DMS 273 (cell line): ENCODE data around the gene SURF1.

ENCODE experiments used
- DNase-seq: peaks from one replicate; lab custom pipeline; 2025; ENCODE audit not compliant: unreplicated experiment; lab: John Stamatoyannopoulos, UW

SURF1 gene

GRCh38 chr9:133366435-133366834 lies 10.1 kb upstream of the SURF1 start:
- no peak for DNase-seq

- peak; percentile 57 for DNase-seq
These were observed 6.2 kb upstream of the SURF1 start for GRCh38 chr9:133362359-133363044.

- no peak for DNase-seq
These were observed 5.3 kb upstream of the SURF1 start for GRCh38 chr9:133361507-133362092.

GRCh38 chr9:133360400-133361393 lies 4.4 kb upstream of the SURF1 start:
- no peak for DNase-seq

GRCh38 chr9:133359399-133360175 lies 3.3 kb upstream of the SURF1 start:
- DNase-seq: peak; percentile 88

GRCh38 chr9:133357656-133358055 lies 1.4 kb upstream of the SURF1 start:
- no peak for DNase-seq

GRCh38 chr9:133355881-133356357 lies 368 bp downstream of the SURF1 start:
- DNase-seq: peak; percentile 76

GRCh38 chr9:133354766-133355165 lies 1.5 kb downstream of the SURF1 start:
- DNase-seq: peak; percentile 76

- peak; percentile 51 for DNase-seq
These were observed 2.7 kb downstream of the SURF1 start for GRCh38 chr9:133353548-133353947.

GRCh38 chr9:133352635-133353340 lies 3.5 kb downstream of the SURF1 start:
- DNase-seq: peak; percentile 59

GRCh38 chr9:133351908-133352634 lies 4.2 kb downstream of the SURF1 start:
- DNase-seq: peak; percentile 86

- DNase-seq: peak; percentile 67
These were observed 4.8 kb downstream of the SURF1 start for GRCh38 chr9:133351526-133351907.

GRCh38 chr9:133349965-133350616 lies 6.2 kb downstream of the SURF1 start:
- no peak for DNase-seq

GRCh38 chr9:133348718-133349573 lies 7.3 kb downstream of the SURF1 start:
- no peak for DNase-seq

- DNase-seq: peak; percentile 97
These were observed 8.1 kb downstream of the SURF1 start, which contains the start of the genes MED22 and RPL7A for GRCh38 chr9:133347985-133348717. Gene MED22 (minus strand): TSS chr9:133348131. CDS start chr9:133346662, 1,469 bp downstream. Gene RPL7A (plus strand): TSS chr9:133348218. CDS start chr9:133348244, 26 bp downstream.

- DNase-seq: peak; percentile 66
These were observed 8.7 kb downstream of the SURF1 start for GRCh38 chr9:133347515-133347984.
